Right lobe of liver (tissue), 4 donors: ENCODE measurements around the gene CHST4.

Experiments used
- POLR2A ChIP-seq: fragments of 450-650 bp; IDR thresholded peaks from one replicate; pipeline ENCODE4 v1.6.1; 2017; ENCODE audit warnings: antibody characterized with exemption, mild to moderate bottlenecking
- TF ChIP-seq, protein P1 (sequence below), 4 donors: fragments of 200-600 bp in 3 of 4; fragments of 450-650 bp in 1 of 4; IDR thresholded peaks; one replicate each; pipeline versions ENCODE4 v1.5.1 to v1.8.0; 2016 to 2022; ENCODE audit warnings: antibody characterized with exemption in 4 of 4, mild to moderate bottlenecking in 2 of 4
- donor health status: DM: no; HTN: no; CAD: no.
- donor health status: DM: no; HTN: no; CAD: no.
- donor health status: DM: no; HTN: yes; CAD: no.

DNA sequence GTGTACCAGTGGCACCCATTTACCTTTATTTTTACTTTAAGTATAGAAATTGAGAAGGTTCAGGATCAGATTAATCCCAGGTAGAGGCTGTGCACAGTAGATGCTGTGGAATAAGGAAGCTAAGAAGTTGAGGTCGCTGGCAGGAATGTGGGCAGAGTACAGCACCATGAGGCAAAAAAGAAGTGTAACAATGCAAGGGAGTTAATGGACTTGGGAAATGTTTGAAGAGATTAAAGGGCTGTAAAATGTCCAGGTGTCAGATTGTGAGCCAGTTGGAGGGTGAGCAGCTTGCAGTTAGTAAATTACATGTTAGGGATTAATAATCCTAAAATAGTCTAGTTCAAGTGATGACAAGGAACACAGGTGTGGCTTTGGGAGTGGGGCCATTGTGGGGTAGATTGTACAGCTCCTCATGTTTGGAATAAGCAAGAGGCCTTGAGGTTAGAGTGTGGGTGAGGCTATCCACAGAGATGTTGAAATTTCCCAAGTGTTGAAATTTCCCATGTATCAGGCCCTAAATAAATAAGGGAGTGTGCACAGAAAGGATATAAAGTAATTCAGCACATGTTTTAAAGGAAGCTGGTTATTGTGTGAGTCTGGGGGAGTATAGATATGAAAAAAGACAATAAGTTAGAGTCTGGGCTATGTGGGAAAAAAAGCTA is 29.1 kb downstream of the CHST4 start:
- TF ChIP-seq, protein P1, sequence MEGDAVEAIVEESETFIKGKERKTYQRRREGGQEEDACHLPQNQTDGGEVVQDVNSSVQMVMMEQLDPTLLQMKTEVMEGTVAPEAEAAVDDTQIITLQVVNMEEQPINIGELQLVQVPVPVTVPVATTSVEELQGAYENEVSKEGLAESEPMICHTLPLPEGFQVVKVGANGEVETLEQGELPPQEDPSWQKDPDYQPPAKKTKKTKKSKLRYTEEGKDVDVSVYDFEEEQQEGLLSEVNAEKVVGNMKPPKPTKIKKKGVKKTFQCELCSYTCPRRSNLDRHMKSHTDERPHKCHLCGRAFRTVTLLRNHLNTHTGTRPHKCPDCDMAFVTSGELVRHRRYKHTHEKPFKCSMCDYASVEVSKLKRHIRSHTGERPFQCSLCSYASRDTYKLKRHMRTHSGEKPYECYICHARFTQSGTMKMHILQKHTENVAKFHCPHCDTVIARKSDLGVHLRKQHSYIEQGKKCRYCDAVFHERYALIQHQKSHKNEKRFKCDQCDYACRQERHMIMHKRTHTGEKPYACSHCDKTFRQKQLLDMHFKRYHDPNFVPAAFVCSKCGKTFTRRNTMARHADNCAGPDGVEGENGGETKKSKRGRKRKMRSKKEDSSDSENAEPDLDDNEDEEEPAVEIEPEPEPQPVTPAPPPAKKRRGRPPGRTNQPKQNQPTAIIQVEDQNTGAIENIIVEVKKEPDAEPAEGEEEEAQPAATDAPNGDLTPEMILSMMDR (IDR thresholded peaks at IDR 0.05), result no peak
- TF ChIP-seq POLR2A, result no peak
